IMR-90 (cell line): ENCODE measurements around the gene HOXB8. TPM values are rescaled to one million over a fixed set of nuclear protein-coding genes. Genes with fewer than 3 reads are reported as not detected.

Source experiments
- polyA plus RNA-seq, 3 experiments: library from polyadenylated mRNA; depleted of rRNA; stranded (reverse); fragments of >200 nt; gene quantifications; 2 replicates each; pipeline ENCODE4 v1.2.3, GENCODE V29; 2012; ENCODE audit warnings: low replicate concordance in 1 of 3
- total RNA-seq: library from RNA; depleted of rRNA; stranded (reverse); fragments of >200 nt; gene quantifications from 2 replicates; pipeline ENCODE4 v1.2.3, GENCODE V29; 2012
- TF ChIP-seq, protein P1 (sequence below): fragments of 150-350 bp; IDR thresholded peaks from 2 replicates; pipeline ENCODE4 v1.6.1; 2017; ENCODE audit warnings: mild to moderate bottlenecking, antibody characterized with exemption, low read length, low read depth

HOXB8 gene
- total and polyA plus RNA-seq, 2 of the 4 experiments (the other 2 are of a cell fraction), result 0.54 to 5.3 TPM

DNA sequence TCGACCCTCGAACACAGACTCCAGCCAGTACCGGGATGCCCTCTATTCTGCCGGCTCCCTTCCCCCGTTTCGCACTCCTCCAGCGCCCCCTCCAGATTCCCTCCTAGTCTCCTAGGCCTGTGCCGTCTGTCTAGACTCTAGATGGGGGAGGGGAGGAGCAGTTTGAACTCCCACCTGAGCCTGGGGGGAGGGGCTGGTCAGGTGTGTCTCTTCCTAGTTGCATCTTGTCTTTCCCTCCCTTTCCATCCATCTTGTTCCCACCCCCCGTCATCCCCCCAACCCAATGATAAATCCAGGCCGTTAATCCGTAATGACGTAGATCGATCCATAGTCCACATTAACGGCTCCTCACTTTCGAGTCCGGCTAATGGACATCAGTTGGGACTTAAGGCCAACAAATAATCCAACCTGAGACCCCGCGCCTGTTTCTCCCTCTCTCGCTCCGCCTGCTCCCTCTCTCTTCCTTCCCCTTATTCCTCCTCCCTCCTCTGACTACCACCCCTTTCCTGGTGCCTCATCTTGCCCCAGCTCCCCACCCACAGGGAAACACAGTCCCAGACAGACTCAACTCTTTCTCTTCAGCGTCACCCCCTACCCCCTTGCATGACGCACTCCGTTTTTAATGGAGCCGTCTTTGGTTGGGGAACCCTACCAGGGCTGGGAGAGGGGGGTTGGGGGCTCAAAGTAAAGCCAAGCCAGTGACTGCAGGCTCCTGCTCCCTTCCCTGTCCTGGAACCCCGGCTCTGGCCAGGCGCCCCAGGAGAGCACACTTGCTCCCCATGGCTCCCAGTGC lies 18.2 kb downstream of the HOXB8 start (continued):
- TF ChIP-seq, protein P1, sequence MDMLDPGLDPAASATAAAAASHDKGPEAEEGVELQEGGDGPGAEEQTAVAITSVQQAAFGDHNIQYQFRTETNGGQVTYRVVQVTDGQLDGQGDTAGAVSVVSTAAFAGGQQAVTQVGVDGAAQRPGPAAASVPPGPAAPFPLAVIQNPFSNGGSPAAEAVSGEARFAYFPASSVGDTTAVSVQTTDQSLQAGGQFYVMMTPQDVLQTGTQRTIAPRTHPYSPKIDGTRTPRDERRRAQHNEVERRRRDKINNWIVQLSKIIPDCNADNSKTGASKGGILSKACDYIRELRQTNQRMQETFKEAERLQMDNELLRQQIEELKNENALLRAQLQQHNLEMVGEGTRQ, result no peak
